ENCODE data around the gene C16orf46.

The C16orf46 gene

GRCh38 chr16:81073560-81074330, 3.3 kb downstream of the C16orf46 start:
- no peak for FAIRE-seq

- FAIRE-seq, result no peak
Measured at GRCh38 chr16:81071805-81072204, 5.2 kb downstream of the C16orf46 start.

- FAIRE-seq, result no peak
Measured at GRCh38 chr16:81070979-81071378, 6.1 kb downstream of the C16orf46 start.

GRCh38 chr16:81069063-81069462, 8.0 kb downstream of the C16orf46 start:
- no peak for FAIRE-seq

GRCh38 chr16:81067166-81067565, 9.9 kb downstream of the C16orf46 start:
- FAIRE-seq, result no peak

GRCh38 chr16:81066681-81067080, 10.4 kb downstream of the C16orf46 start:
- no peak for FAIRE-seq

- FAIRE-seq, result no peak
Measured at GRCh38 chr16:81061871-81062608, 15.0 kb downstream of the C16orf46 start.

GRCh38 chr16:81061307-81061640, 15.8 kb downstream of the C16orf46 start:
- FAIRE-seq, result no peak

- FAIRE-seq, result no peak
Measured at GRCh38 chr16:81060576-81061306, 16.3 kb downstream of the C16orf46 start.

GRCh38 chr16:81053761-81054160, 23.3 kb downstream of the C16orf46 start:
- no peak for FAIRE-seq

GRCh38 chr16:81042821-81043220, 34.2 kb downstream of the C16orf46 start:
- no peak for FAIRE-seq

GRCh38 chr16:81041696-81042095, 35.3 kb downstream of the C16orf46 start:
- no peak for FAIRE-seq

GRCh38 chr16:81040842-81041241, 36.2 kb downstream of the C16orf46 start:
- no peak for FAIRE-seq

GRCh38 chr16:81040131-81040530, 36.9 kb downstream of the C16orf46 start:
- FAIRE-seq, result no peak

GRCh38 chr16:81036751-81037350, 40.2 kb downstream of the C16orf46 start:
- FAIRE-seq, result no peak

GRCh38 chr16:81035975-81036750, 40.9 kb downstream of the C16orf46 start:
- no peak for FAIRE-seq

GRCh38 chr16:81035398-81035974, 41.6 kb downstream of the C16orf46 start, which contains the start of gene ATMIN:
Gene ATMIN, plus strand, starts transcription at chr16:81035842. Its CDS starts 29 bp downstream, at chr16:81035871.
- FAIRE-seq, result no peak

- FAIRE-seq, result no peak
Measured at GRCh38 chr16:81029930-81030604, 47.0 kb downstream of the C16orf46 start.

- FAIRE-seq, result no peak
Measured at GRCh38 chr16:81026429-81026828, 50.6 kb downstream of the C16orf46 start.

GRCh38 chr16:81018496-81018895, 58.5 kb downstream of the C16orf46 start:
- no peak for FAIRE-seq

- no peak for FAIRE-seq
Measured at GRCh38 chr16:81014672-81015071, 62.4 kb downstream of the C16orf46 start.
